ENCODE measurements around the gene SLC2A13.

The SLC2A13 gene

DNA sequence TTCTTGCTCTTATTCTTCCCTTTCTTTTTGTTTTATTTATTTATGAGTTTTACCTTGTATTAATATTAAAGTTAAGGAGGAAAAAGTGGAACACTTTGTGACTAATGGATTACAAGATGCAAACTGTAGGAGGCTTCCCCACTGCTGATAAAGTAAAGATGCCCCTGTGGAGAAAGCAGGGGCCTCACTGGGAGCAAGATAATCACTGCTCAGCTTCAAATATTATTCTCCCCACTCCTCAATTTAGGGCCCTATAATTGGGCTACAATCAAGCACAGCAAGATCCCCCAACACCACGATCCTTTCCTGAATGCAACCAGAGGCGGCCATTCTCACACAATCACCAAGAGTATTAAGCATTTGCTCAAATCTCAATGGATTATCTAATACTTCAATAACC is 149.2 kb downstream of the SLC2A13 start:
- Histone ChIP-seq H3K27me3 (ENCODE audit: control insufficient read depth in 1 of 2, insufficient read depth in 2 of 2, low read length in 2 of 2) (no peaks in the 10 kb centered on the region), H3K36me3 (ENCODE audit: control insufficient read depth in 1 of 2, insufficient read depth in 2 of 2, low read length in 2 of 2) (no peaks in the 10 kb centered on the region), H3K4me1 (ENCODE audit: control insufficient read depth in 1 of 2, insufficient read depth in 2 of 2, low read length in 2 of 2) (no peaks in the 10 kb centered on the region), H3K9ac (ENCODE audit: low read depth in 1 of 2, low read length in 2 of 2) (no peak overlapping the region), H3K27ac (ENCODE audit: low read depth, low read length) (no peak overlapping the region), H3K9me3 (ENCODE audit: control insufficient read depth in 1 of 2, low read length in 2 of 2) (no peaks in the 10 kb centered on the region), H3K4me3 (ENCODE audit: low read depth in 1 of 2, low read length in 2 of 2) (no peak overlapping the region)

DNA sequence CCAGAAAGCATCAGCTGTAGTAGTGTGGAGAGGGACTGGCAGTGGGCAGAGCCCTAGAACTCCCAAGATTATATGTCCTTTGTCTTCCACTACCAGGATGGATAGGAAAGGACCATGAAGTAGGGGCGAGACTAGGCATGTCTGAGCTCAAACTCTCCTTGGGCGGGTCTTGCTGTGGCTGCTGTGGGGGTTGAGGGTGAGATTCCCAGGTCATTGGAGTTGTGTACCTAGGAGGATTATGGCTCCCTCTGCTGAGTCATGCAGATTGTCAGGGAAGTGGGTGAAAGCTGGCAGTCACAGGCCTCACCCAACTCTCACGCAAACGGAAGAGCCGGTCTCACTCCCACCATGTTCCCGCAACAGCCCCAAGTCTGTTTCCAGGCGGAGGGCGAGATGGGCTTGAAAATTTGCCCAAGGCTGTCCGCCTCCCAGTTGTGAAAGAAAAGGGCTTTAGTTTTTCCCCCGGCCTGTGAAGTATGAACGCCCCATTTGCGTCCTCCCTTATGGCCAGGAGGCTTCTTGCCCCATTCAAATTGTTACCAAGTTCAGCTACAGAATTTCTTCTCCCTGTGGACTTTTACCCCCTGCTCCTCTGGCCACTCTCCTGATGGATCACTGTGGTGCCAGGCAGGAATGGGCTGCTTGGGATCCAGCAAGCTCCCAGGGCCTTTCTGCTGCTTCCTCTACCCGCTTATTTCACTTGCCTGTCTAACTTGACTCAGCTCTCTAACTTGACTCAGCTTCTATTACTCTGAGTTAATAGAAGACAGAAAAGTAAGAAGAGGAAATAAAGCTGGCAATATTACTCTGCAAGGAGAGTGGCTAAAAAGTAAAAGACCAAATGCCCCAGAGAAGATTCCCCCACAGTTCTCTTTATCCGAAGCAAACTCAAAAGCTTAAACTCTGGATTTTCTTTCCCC is 159.3 kb downstream of the SLC2A13 start:
- Histone ChIP-seq H3K4me3 (ENCODE audit: low read depth in 1 of 2, low read length in 2 of 2) (no peak overlapping the region), H3K27me3 (ENCODE audit: control insufficient read depth in 1 of 2, insufficient read depth in 2 of 2, low read length in 2 of 2) (no peaks in the 10 kb centered on the region)

DNA sequence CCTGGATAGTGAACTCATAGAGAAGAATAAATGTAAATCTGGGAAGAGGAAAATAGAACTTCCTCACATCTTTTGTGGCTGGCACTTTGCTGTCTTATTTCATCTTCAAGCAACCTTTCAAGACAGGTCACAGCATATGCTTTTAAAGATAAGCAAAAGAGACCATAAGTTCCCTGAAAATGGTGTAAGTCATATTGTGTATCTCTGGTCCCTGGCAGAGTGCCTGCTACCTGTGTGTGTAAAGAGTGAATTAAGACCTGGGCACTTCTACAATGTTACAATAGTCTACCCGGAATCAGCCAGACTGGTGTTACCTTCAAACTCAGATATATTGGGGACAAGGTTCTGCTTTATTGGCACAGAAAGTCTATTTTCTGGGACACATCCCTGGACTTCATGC is 168.8 kb downstream of the SLC2A13 start:
- H3K36me3 ChIP-seq (ENCODE audit: control insufficient read depth in 1 of 2, insufficient read depth in 2 of 2, low read length in 2 of 2) = no peaks in the 10 kb centered on the region
- H3K27me3 ChIP-seq (ENCODE audit: control insufficient read depth in 1 of 2, insufficient read depth in 2 of 2, low read length in 2 of 2) = no peaks in the 10 kb centered on the region
- H3K4me1 ChIP-seq (ENCODE audit: control insufficient read depth in 1 of 2, insufficient read depth in 2 of 2, low read length in 2 of 2) = no peaks in the 10 kb centered on the region
- no peak overlapping the region for H3K4me3 ChIP-seq (ENCODE audit: low read depth in 1 of 2, low read length in 2 of 2)
- no peaks in the 10 kb centered on the region for H3K9me3 ChIP-seq (ENCODE audit: control insufficient read depth in 1 of 2, low read length in 2 of 2)
- H3K27ac ChIP-seq (ENCODE audit: low read depth, low read length) = no peak overlapping the region
- H3K9ac ChIP-seq (ENCODE audit: low read depth in 1 of 2, low read length in 2 of 2) = no peak overlapping the region

More for the DNA sequence above, 159.3 kb downstream of the SLC2A13 start:
- H3K27ac ChIP-seq (ENCODE audit: low read depth, low read length) = no peak overlapping the region
- no peaks in the 10 kb centered on the region for H3K9me3 ChIP-seq (ENCODE audit: control insufficient read depth in 1 of 2, low read length in 2 of 2)
- no peaks in the 10 kb centered on the region for H3K4me1 ChIP-seq (ENCODE audit: control insufficient read depth in 1 of 2, insufficient read depth in 2 of 2, low read length in 2 of 2)
- H3K9ac ChIP-seq (ENCODE audit: low read depth in 1 of 2, low read length in 2 of 2) = no peak overlapping the region
- no peaks in the 10 kb centered on the region for H3K36me3 ChIP-seq (ENCODE audit: control insufficient read depth in 1 of 2, insufficient read depth in 2 of 2, low read length in 2 of 2)

DNA sequence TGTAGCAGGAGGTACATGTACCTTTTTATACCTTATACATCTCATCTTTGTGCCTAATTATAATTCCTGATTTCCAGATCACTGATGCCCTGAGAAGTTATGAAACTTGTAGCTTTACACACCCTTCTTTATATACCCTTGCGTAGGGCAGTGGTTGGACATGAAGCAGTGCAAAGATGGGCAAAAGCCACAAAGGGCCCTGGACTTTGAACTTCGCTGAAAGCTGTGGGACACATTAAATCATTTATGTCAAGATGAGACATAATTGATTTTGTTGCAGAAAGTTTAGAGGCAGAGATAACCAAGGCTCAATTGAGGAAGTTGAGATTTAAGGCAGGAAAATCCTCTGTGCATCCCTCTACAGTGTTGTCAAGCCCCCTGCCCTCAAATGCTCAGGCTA is 170.0 kb downstream of the SLC2A13 start:
- H3K9me3 ChIP-seq (ENCODE audit: control insufficient read depth in 1 of 2, low read length in 2 of 2) = no peaks in the 10 kb centered on the region
- H3K4me1 ChIP-seq (ENCODE audit: control insufficient read depth in 1 of 2, insufficient read depth in 2 of 2, low read length in 2 of 2) = no peaks in the 10 kb centered on the region
- H3K27ac ChIP-seq (ENCODE audit: low read depth, low read length) = no peak overlapping the region
- no peak overlapping the region for H3K4me3 ChIP-seq (ENCODE audit: low read depth in 1 of 2, low read length in 2 of 2)
- H3K27me3 ChIP-seq (ENCODE audit: control insufficient read depth in 1 of 2, insufficient read depth in 2 of 2, low read length in 2 of 2) = no peaks in the 10 kb centered on the region
- no peak overlapping the region for H3K9ac ChIP-seq (ENCODE audit: low read depth in 1 of 2, low read length in 2 of 2)
- no peaks in the 10 kb centered on the region for H3K36me3 ChIP-seq (ENCODE audit: control insufficient read depth in 1 of 2, insufficient read depth in 2 of 2, low read length in 2 of 2)

DNA sequence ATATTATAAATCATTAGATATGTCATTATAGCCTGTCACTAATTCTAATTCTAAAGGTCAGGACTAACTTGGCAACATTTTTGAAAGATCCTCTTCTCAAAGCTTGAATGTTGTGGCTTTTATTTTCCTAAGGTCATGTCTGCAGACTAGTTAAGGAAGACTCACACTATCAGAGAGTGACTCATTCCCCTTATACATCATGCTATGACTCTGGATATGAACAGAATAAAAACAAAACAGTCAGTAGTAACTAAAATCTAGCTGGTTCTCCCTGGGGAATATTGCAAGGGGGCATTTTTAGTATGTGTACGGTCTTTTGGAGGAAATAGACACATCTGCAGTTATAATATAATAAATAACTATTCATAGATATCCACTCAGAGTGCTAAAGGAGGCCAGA is 170.6 kb downstream of the SLC2A13 start:
- Histone ChIP-seq H3K27ac (ENCODE audit: low read depth, low read length) (no peak overlapping the region), H3K36me3 (ENCODE audit: control insufficient read depth in 1 of 2, insufficient read depth in 2 of 2, low read length in 2 of 2) (no peaks in the 10 kb centered on the region), H3K4me1 (ENCODE audit: control insufficient read depth in 1 of 2, insufficient read depth in 2 of 2, low read length in 2 of 2) (no peaks in the 10 kb centered on the region), H3K9me3 (ENCODE audit: control insufficient read depth in 1 of 2, low read length in 2 of 2) (no peaks in the 10 kb centered on the region), H3K9ac (ENCODE audit: low read depth in 1 of 2, low read length in 2 of 2) (no peak overlapping the region), H3K4me3 (ENCODE audit: low read depth in 1 of 2, low read length in 2 of 2) (no peak overlapping the region), H3K27me3 (ENCODE audit: control insufficient read depth in 1 of 2, insufficient read depth in 2 of 2, low read length in 2 of 2) (no peaks in the 10 kb centered on the region)

DNA sequence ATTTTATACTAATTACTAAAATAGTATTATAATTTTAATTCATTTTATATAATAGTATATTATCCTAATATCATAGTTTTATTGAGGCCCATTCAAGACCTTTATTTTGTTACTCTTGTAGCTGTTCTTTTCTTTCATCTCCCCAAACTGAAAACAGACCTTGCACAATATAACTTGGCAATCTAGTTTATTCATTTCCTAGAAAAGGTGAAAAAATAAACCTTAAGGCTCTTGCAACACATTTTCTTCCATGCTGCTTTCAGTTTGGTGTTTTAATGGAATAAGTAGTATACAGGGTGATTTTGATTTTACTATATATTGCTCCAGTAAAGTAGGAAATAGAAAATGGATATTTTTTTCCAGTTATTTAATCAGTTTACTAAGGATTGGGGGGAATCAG is 174.0 kb downstream of the SLC2A13 start:
- no peaks in the 10 kb centered on the region for H3K36me3 ChIP-seq (ENCODE audit: control insufficient read depth in 1 of 2, insufficient read depth in 2 of 2, low read length in 2 of 2)
- H3K4me1 ChIP-seq (ENCODE audit: control insufficient read depth in 1 of 2, insufficient read depth in 2 of 2, low read length in 2 of 2) = no peaks in the 10 kb centered on the region
- no peak overlapping the region for H3K27ac ChIP-seq (ENCODE audit: low read depth, low read length)
- H3K27me3 ChIP-seq (ENCODE audit: control insufficient read depth in 1 of 2, insufficient read depth in 2 of 2, low read length in 2 of 2) = no peaks in the 10 kb centered on the region
- H3K9ac ChIP-seq (ENCODE audit: low read depth in 1 of 2, low read length in 2 of 2) = no peak overlapping the region
- no peak overlapping the region for H3K4me3 ChIP-seq (ENCODE audit: low read depth in 1 of 2, low read length in 2 of 2)
- H3K9me3 ChIP-seq (ENCODE audit: control insufficient read depth in 1 of 2, low read length in 2 of 2) = no peaks in the 10 kb centered on the region

DNA sequence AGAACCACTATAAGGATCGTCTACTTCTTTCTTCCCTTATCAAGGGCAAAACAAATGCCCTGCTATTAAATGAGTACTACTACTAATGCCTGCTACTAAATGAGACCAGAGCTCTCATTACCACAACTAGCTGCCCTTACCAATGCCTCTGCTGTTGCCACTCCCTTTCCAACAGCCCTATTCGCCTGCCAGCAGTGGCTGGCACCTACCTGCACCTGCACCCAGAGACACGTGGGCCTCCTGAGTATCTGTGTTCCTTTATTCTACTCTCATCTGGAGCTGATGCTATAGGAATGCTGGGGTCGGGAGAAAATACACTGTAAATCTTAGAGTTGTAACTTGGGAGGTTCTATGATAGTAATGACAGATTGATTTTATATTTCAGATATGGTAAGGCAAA is 174.7 kb downstream of the SLC2A13 start:
- H3K36me3 ChIP-seq (ENCODE audit: control insufficient read depth in 1 of 2, insufficient read depth in 2 of 2, low read length in 2 of 2) = no peaks in the 10 kb centered on the region
- H3K27ac ChIP-seq (ENCODE audit: low read depth, low read length) = no peak overlapping the region
- no peaks in the 10 kb centered on the region for H3K27me3 ChIP-seq (ENCODE audit: control insufficient read depth in 1 of 2, insufficient read depth in 2 of 2, low read length in 2 of 2)
- no peak overlapping the region for H3K4me3 ChIP-seq (ENCODE audit: low read depth in 1 of 2, low read length in 2 of 2)
- no peaks in the 10 kb centered on the region for H3K4me1 ChIP-seq (ENCODE audit: control insufficient read depth in 1 of 2, insufficient read depth in 2 of 2, low read length in 2 of 2)
- no peak overlapping the region for H3K9ac ChIP-seq (ENCODE audit: low read depth in 1 of 2, low read length in 2 of 2)
- H3K9me3 ChIP-seq (ENCODE audit: control insufficient read depth in 1 of 2, low read length in 2 of 2) = no peaks in the 10 kb centered on the region

DNA sequence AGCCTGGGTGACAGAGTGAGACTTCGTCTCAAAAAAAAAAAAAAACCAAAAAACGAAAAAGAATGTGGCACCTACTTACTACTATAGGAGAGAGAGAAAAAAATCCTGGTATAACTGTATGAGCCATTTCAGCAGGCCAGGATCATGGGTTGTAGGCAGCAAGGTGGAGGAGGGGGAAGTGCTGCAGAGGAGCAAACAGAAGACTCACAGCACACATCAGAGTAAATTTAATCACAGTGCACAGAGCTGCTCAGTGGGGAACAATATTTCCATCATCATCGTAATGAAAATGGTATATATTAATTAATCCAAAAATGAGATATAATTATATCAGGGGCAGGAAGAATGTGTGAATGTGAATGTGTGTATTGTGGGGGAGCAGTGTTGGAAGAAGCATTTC is 175.8 kb downstream of the SLC2A13 start:
- Histone ChIP-seq H3K36me3 (ENCODE audit: control insufficient read depth in 1 of 2, insufficient read depth in 2 of 2, low read length in 2 of 2) (no peaks in the 10 kb centered on the region), H3K27me3 (ENCODE audit: control insufficient read depth in 1 of 2, insufficient read depth in 2 of 2, low read length in 2 of 2) (no peaks in the 10 kb centered on the region), H3K4me1 (ENCODE audit: control insufficient read depth in 1 of 2, insufficient read depth in 2 of 2, low read length in 2 of 2) (no peaks in the 10 kb centered on the region), H3K9me3 (ENCODE audit: control insufficient read depth in 1 of 2, low read length in 2 of 2) (no peaks in the 10 kb centered on the region), H3K9ac (ENCODE audit: low read depth in 1 of 2, low read length in 2 of 2) (no peak overlapping the region), H3K27ac (ENCODE audit: low read depth, low read length) (no peak overlapping the region), H3K4me3 (ENCODE audit: low read depth in 1 of 2, low read length in 2 of 2) (no peak overlapping the region)

DNA sequence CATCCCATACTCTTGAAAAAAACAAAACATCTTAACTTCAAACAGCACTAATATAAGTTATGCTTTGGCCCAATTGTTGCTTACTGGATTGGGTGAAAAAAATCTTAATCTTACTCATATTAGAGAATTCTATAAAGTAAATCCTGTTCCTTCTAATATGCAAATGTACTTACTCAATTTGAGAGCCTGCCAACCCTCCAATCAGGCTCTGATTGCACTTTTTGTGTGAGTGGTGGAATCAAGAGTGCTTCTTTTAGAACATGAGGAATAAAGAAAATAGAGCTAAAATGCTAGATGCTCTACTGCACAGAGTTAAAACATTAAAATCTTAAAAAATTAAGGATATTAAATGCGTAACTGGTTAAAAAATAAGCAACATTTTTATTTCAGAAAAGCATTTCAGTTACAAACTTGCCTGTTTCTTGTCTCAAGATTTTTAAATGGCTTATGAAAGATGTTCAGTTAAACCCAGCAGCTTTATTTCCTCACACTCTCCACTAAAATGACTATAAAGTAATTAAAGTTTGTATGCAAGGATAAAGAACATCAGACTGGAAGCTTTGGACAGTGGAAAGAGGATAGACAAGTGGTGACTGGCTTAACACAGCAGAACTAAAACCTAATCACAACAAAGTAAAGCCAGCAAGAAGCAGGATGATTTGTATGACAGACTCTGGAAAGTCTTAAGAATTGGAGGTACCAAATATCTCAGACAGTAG is 177.5 kb downstream of the SLC2A13 start:
- Histone ChIP-seq H3K9me3 (ENCODE audit: control insufficient read depth in 1 of 2, low read length in 2 of 2) (no peaks in the 10 kb centered on the region), H3K36me3 (ENCODE audit: control insufficient read depth in 1 of 2, insufficient read depth in 2 of 2, low read length in 2 of 2) (no peaks in the 10 kb centered on the region), H3K4me3 (ENCODE audit: low read depth in 1 of 2, low read length in 2 of 2) (no peak overlapping the region), H3K27ac (ENCODE audit: low read depth, low read length) (no peak overlapping the region), H3K9ac (ENCODE audit: low read depth in 1 of 2, low read length in 2 of 2) (no peak overlapping the region), H3K4me1 (ENCODE audit: control insufficient read depth in 1 of 2, insufficient read depth in 2 of 2, low read length in 2 of 2) (no peaks in the 10 kb centered on the region), H3K27me3 (ENCODE audit: control insufficient read depth in 1 of 2, insufficient read depth in 2 of 2, low read length in 2 of 2) (no peaks in the 10 kb centered on the region)

DNA sequence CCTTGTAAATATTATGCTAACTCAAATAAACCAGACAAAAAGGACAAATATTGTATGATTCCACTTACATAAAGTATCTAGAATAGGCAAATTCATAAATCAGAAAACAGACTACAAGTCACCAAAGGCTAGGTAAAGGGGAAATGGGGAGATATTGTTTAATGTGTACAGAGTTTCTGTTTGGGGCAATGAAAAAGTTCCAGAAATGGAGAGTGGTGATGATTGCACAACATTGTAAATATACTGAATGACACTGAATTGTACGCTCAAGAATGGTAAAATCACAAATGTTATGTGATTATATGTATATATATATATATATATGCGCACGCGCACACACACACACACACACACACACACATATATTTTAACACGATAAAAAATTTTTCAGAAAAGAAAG is 182.5 kb downstream of the SLC2A13 start:
- no peaks in the 10 kb centered on the region for H3K9me3 ChIP-seq (ENCODE audit: control insufficient read depth in 1 of 2, low read length in 2 of 2)
- no peaks in the 10 kb centered on the region for H3K36me3 ChIP-seq (ENCODE audit: control insufficient read depth in 1 of 2, insufficient read depth in 2 of 2, low read length in 2 of 2)
- H3K9ac ChIP-seq (ENCODE audit: low read depth in 1 of 2, low read length in 2 of 2) = no peak overlapping the region
- H3K4me3 ChIP-seq (ENCODE audit: low read depth in 1 of 2, low read length in 2 of 2) = no peak overlapping the region
- no peaks in the 10 kb centered on the region for H3K4me1 ChIP-seq (ENCODE audit: control insufficient read depth in 1 of 2, insufficient read depth in 2 of 2, low read length in 2 of 2)
- no peaks in the 10 kb centered on the region for H3K27me3 ChIP-seq (ENCODE audit: control insufficient read depth in 1 of 2, insufficient read depth in 2 of 2, low read length in 2 of 2)
- H3K27ac ChIP-seq (ENCODE audit: low read depth, low read length) = no peak overlapping the region

Data from duodenal mucosa (tissue), 2 donors.